Muscle layer of colon (tissue), 2 donors: ENCODE data around the gene ZNF101.
A peak's percentile ranks its signal among the peaks of the same experiment; 100 is the strongest.

ENCODE experiments used
- H3K27ac ChIP-seq: one replicate; pipeline ENCODE4 v1.7.0; 2013; ENCODE audit warnings: low read depth, mild to moderate bottlenecking, low read length, moderate library complexity
- H3K27me3 ChIP-seq, 2 donors: one replicate each; pipeline ENCODE4 v1.7.0; 2013; ENCODE audit warnings: low read length in 2 of 2, mild to moderate bottlenecking in 2 of 2; ENCODE audit not compliant: insufficient read depth in 2 of 2, control insufficient read depth in 1 of 2
- H3K36me3 ChIP-seq: one replicate; pipeline ENCODE4 v1.7.0; 2013; ENCODE audit warnings: mild to moderate bottlenecking, low read length; ENCODE audit not compliant: insufficient read depth
- H3K4me1 ChIP-seq: one replicate; pipeline ENCODE4 v1.7.0; 2013; ENCODE audit warnings: mild to moderate bottlenecking, low read length; ENCODE audit not compliant: insufficient read depth
- H3K4me3 ChIP-seq, 2 donors: one replicate each; pipeline ENCODE4 v1.7.0; 2013; ENCODE audit warnings: low read length in 2 of 2, low read depth in 1 of 2, mild to moderate bottlenecking in 1 of 2, moderate library complexity in 1 of 2
- H3K9ac ChIP-seq: one replicate; pipeline ENCODE4 v1.7.0; 2013; ENCODE audit warnings: low read length
- H3K9me3 ChIP-seq: one replicate; pipeline ENCODE4 v1.7.0; 2013; ENCODE audit warnings: mild to moderate bottlenecking, low read length
- donor health status: abdominal sarcoma.
- donor health status: Adenocarcinoma of cecum.

Gene ZNF101

DNA sequence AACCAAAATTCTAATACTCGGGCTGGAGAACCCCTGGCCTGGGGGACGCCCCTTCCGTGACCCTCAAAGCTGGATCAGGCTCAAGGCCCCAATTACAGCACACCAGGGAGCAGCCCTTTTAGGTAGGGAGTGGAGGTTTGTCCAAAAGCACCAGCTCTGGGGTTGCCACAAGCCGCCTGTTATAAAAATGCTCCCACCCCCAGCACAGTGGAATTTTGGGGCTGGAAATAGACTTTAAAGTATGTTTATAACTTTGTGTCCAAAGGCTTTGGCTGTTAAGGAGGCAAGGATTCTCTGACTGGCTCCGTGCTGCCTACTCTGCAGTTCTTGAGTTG is 24.6 kb upstream of the ZNF101 start:
- Histone ChIP-seq H3K36me3 (peaks cover 12% of the 10 kb centered on the region), H3K4me3 (peak overlapping the region; percentile 70 to 98), H3K27ac (no peak overlapping the region), H3K4me1 (peaks cover 10% of the 10 kb centered on the region), H3K9me3 (no peaks in the 10 kb centered on the region), H3K9ac (no peak overlapping the region), H3K27me3 (no peaks in the 10 kb centered on the region)

DNA sequence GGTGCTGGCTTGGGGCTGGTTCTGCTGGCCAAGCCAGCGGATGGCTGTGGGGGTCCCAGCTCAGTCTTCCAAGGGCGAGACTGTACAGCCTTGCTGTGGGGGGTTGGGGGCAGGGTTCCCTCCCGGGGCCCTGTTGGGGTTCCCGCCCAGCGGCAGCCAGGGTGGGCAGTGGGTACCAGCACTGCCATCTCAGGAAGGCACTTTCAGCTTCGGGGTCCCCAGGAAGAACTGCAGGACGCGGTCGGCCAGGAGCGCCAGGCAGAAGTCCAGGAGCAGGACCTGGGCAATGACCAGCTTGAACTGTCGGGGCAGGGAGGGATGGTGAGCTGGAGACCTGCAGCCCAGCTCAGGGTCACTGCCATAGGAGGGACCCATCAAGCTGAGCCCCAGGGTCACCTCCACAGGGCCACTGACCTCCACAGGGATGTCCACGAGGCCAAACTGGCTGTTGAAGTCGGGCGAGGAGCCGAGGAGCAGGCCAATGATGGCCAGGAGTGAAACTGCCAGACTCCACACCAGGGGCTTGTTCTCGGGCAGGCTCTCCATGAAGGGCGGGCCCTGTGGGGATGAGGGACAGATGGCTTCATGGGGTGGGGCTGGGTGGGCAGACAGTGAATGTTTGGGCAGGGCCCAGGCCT is 23.3 kb upstream of the ZNF101 start:
- Histone ChIP-seq H3K27ac (no peak overlapping the region), H3K4me3 (no peak overlapping the region)

DNA sequence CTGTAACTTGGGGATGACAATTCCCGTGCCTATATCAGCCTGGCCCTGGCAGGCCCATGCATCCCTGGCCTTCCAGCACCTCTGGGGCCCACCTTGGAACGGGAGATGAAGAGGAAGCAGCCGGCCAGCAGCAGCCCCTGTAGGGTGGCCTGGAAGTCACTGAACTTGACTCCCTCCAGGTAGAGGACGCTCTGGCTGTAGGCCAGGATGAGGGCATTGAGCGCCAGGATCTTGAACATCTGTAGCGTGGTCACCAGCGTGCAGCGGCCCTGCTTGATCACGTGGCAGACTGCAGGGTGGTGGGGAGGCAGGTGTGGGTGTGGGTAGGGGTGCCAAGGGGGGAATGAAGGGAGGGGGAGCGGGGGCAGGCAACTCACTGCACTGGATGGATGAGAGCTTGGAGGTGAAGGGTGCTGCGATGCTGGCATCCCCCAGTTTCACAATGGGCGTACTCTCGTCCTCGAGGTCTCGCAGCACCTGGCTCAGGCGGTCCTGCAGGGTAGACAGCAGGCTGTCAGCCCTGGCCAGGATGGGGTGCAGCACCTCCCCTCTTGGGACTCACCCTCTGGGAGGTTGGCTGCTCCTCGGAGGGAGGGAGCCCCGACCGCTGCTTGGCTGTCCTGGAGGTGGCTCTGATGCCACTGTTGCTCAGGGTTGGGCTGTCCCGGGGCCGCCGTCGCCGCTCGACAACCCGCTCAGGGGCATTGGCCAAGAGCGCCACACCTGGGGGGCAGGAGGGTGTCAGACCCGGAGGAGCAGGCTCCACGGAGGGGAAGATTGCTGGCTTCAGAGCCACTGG is 21.4 kb upstream of the ZNF101 start:
- Histone ChIP-seq H3K4me1 (peaks cover 10% of the 10 kb centered on the region), H3K9ac (no peak overlapping the region), H3K27ac (no peak overlapping the region), H3K9me3 (no peaks in the 10 kb centered on the region), H3K36me3 (peaks cover 33% of the 10 kb centered on the region), H3K4me3 (no peak overlapping the region), H3K27me3 (no peaks in the 10 kb centered on the region)

More for the DNA sequence above, 23.3 kb upstream of the ZNF101 start:
- Histone ChIP-seq H3K9ac (no peak overlapping the region), H3K36me3 (peaks cover 14% of the 10 kb centered on the region), H3K4me1 (peaks cover 10% of the 10 kb centered on the region), H3K9me3 (no peaks in the 10 kb centered on the region), H3K27me3 (no peaks in the 10 kb centered on the region)

DNA sequence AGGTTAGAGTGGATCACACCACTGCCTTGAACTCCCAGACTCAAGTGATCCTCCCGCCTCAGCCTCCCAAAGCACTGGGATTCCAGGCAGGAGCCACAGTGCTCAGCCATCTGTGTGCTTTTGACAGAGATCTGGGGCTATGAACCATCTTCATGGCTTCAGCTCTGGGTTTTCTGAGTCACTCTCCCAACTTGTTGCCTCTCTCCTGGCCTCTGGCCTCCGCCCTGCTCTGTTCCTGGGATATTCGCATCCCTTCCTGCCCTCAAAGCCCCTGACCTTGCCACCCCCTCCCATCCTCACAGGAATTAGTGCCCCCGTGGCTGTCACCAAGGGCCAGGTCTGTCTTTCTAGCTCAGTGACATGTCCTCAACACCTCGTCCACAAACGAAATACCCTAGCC is 19.5 kb upstream of the ZNF101 start:
- H3K9ac ChIP-seq = no peak overlapping the region
- H3K27me3 ChIP-seq = no peaks in the 10 kb centered on the region
- H3K4me1 ChIP-seq = no peaks in the 10 kb centered on the region
- no peak overlapping the region for H3K4me3 ChIP-seq
- peaks cover 52% of the 10 kb centered on the region for H3K36me3 ChIP-seq
- no peaks in the 10 kb centered on the region for H3K9me3 ChIP-seq
- H3K27ac ChIP-seq = no peak overlapping the region

DNA sequence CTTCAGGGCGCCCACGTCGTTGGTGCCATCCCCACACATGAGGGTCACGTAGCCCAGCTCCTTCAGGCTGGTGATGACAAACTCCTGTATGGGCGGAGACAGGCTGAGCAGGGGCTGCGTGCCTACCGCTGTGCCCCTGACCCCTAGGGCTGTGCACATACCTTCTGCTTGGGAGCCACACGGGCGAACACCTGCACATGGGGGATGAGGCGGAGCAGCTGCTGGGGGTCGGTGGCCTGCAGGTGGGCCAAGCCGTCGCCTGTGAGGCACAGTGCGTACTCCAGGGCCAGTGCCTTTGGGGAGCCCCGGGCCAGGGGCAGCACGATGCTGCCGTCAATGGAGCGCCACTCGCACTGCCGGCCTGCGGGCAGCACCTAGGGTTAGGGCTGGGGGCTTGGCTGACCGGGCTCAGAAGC is 19.1 kb upstream of the ZNF101 start:
- no peak overlapping the region for H3K4me3 ChIP-seq
- H3K9me3 ChIP-seq = no peaks in the 10 kb centered on the region
- peaks cover 57% of the 10 kb centered on the region for H3K36me3 ChIP-seq
- no peak overlapping the region for H3K27ac ChIP-seq
- no peaks in the 10 kb centered on the region for H3K4me1 ChIP-seq
- no peak overlapping the region for H3K9ac ChIP-seq
- H3K27me3 ChIP-seq = no peaks in the 10 kb centered on the region

DNA sequence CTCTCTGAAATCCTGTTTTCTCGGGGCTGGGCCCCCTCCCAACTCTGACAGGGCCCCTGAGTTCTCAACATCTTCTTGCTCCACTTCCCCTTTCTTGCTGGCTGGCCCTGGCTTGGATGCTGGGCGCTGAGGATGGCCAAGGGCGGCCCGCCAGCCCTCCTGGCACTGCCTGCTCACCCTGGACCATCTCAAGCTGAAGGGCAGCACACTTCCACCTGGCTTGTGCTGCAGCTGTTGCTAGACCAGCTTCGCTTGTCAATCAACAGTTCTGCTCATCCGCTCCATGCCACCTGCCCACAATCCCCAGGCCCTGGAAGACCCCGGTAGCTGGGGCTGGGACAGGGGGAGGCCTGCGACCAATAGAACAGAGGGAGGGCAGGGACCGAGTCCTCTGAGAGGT is 18.3 kb upstream of the ZNF101 start:
- no peak overlapping the region for H3K27ac ChIP-seq
- no peaks in the 10 kb centered on the region for H3K27me3 ChIP-seq

DNA sequence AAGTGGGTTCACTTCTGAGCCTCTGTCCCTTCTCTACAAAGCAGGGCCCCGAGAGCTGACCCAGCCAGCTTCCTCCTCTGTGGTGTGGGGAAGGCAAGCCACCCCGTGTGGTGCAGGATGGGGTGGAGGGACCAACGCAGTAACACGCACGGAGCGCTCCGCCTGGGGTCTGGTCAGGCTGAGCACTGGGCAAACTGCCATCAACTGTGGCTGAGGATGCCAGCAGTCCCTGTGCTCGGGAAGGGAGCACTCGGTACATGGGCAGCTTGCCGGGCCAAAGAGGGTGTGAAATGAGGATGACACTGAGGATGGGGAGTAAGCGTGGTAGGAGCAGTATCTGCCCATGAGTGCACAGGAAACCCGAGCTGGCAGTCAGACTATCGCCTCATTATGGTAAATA is 17.6 kb upstream of the ZNF101 start:
- Histone ChIP-seq H3K27ac (no peak overlapping the region), H3K4me3 (no peak overlapping the region), H3K27me3 (no peaks in the 10 kb centered on the region), H3K9me3 (no peaks in the 10 kb centered on the region), H3K4me1 (no peaks in the 10 kb centered on the region), H3K36me3 (peaks cover 72% of the 10 kb centered on the region), H3K9ac (no peak overlapping the region)

More for the DNA sequence above, 18.3 kb upstream of the ZNF101 start:
- no peak overlapping the region for H3K4me3 ChIP-seq
- peaks cover 64% of the 10 kb centered on the region for H3K36me3 ChIP-seq
- no peaks in the 10 kb centered on the region for H3K9me3 ChIP-seq
- H3K9ac ChIP-seq = no peak overlapping the region
- H3K4me1 ChIP-seq = no peaks in the 10 kb centered on the region

DNA sequence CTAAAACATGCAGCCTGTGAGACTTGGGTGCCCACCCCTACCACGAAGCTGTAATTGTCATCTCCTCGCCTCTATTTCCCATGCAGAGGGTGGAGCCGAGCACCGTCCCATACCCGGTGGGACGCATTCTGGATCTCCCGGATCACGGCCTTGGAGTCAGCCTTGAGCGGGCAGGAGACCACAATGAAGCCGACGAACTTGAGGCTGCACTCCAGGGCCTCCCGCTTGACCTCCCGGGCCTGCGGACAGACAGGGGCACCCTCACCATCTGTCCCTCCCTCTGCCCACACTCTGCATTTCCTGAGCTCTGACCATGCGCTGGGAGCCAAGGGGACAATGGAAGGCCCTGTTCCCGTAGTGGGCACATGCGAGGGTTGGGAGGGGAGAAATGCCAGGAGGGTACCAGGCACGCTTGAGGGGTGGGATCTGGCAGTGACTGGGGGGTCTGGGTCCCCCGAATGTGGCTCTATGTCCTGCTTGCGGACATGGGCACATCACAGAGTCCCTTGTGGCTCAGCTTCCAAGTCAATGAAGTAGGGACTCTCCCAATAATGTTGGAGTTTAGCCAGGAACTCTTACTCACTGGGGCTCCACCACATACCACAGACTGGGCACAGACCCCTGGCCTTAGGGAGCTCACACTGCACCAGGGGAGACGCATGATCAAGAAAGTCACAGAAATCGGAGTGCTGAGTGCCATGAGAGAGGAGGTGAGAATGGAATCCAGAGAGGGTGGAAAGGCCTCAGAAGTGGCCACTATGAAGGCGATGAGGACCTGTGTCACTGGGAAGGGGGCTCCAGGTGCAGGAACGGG is 15.9 kb upstream of the ZNF101 start:
- Histone ChIP-seq H3K4me3 (no peak overlapping the region), H3K27ac (no peak overlapping the region), H3K27me3 (no peaks in the 10 kb centered on the region), H3K9ac (no peak overlapping the region), H3K4me1 (no peaks in the 10 kb centered on the region), H3K9me3 (no peaks in the 10 kb centered on the region), H3K36me3 (peaks cover 75% of the 10 kb centered on the region)

DNA sequence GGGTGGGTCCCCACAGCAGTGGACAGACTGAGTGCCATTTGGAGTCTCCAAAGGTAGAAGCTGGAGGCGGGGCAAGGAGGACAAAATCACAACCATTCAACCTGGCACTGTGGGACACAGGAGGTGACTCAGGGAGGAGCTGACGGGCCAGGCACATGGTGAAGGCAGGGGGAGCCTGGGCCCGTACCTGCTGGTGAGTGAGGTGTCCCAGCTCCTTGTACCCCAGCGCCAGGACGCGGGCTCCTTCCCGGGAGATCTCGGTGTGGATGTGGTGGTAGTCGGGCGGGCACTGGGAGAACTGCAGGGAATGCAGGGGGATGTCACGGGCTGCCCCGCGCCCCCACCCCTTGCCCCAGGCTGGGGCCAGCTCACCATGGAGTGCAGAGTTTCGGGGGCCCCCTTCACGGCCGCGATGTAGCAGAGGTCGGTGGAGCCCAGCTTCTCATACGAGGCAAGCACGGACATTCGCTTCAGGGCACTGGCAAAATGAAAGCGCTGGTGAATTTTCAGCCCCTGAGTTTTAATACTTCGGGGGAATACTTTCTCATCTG is 15.0 kb upstream of the ZNF101 start:
- Histone ChIP-seq H3K27ac (no peak overlapping the region), H3K27me3 (no peaks in the 10 kb centered on the region), H3K36me3 (peaks cover 84% of the 10 kb centered on the region), H3K9ac (no peak overlapping the region), H3K9me3 (no peaks in the 10 kb centered on the region), H3K4me3 (no peak overlapping the region), H3K4me1 (no peaks in the 10 kb centered on the region)

DNA sequence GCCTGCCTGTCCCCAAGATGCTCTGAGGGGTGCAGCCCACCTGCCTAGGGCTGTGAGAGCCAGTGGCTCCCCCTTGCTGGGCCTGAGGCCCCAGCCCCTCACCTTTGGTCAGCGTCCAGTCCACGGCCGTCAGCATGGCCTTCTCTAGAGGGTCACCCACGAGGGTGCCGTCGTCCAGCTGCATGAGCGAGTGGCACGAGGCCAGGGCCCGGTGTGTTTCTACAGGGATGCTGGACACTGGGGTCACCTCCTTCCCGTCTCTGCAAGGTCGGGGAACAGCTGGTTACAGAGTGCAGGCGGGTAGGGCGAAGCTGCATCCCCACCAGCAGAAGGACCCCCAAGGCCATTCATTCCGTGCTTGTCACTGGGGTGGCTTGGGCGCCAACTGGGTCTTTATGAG is 14.2 kb upstream of the ZNF101 start:
- Histone ChIP-seq H3K4me3 (no peak overlapping the region), H3K36me3 (peaks cover 84% of the 10 kb centered on the region), H3K27me3 (no peaks in the 10 kb centered on the region), H3K4me1 (no peaks in the 10 kb centered on the region), H3K27ac (no peak overlapping the region), H3K9ac (no peak overlapping the region), H3K9me3 (no peaks in the 10 kb centered on the region)

DNA sequence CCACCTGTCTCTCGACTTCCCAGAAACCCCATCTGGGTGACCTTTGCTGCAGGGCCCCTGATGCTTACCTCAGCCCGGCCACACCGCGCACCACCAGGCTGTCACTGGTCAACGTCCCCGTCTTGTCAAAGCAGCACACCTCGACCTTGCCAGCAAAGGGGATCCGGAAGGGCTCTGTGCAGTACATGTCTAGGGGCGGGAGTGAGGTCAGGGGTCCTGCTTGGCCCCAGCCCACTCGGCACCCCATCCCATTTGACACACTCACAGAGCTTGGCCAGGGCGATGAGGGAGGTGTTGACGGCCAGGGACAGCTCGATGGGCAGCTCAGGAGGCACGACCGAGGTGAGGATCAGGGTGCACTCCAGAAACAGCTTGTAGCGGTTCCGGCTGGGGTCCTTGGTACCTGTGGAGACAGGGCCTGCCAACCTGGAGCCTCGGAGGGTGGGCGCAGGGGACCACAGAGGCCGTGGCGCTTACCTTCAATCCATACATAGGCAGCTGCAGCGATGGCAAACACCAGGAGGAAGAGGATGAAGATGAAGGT is 13.5 kb upstream of the ZNF101 start:
- H3K9me3 ChIP-seq = no peaks in the 10 kb centered on the region
- peaks cover 84% of the 10 kb centered on the region for H3K36me3 ChIP-seq
- no peak overlapping the region for H3K9ac ChIP-seq
- no peaks in the 10 kb centered on the region for H3K4me1 ChIP-seq
- H3K27ac ChIP-seq = no peak overlapping the region
- no peaks in the 10 kb centered on the region for H3K27me3 ChIP-seq
- H3K4me3 ChIP-seq = no peak overlapping the region
